GM12891 (cell line): Measurements from ENCODE around the gene TCF7L1.
"Not testable (repeated sequence)": the region's sequence is repeated elsewhere in the genome, so short reads cannot be mapped to it uniquely, and the experiment has no call there.

Source experiments
- DNase-seq: peaks from one replicate; pipeline ENCODE4 v3.0.0; 2011; ENCODE audit warnings: low spot score; ENCODE audit not compliant: insufficient read length
- FAIRE-seq: peaks from 2 replicates; lab custom pipeline; 2011; peaks lifted over from hg19 to GRCh38; lab: Jason Lieb, UNC
- PAX5 ChIP-seq: IDR thresholded peaks from 2 replicates; pipeline ENCODE4 v1.6.1; 2011; ENCODE audit warnings: low read length, moderate library complexity, mild to moderate bottlenecking; ENCODE audit not compliant: insufficient read depth, severe bottlenecking
- POLR2A ChIP-seq: IDR thresholded peaks from 2 replicates; pipeline ENCODE4 v1.6.1; 2011; ENCODE audit warnings: low read depth, low read length, control low read depth
- POLR2AphosphoS5 ChIP-seq: IDR thresholded peaks from 2 replicates; pipeline ENCODE4 v1.6.1; 2011; ENCODE audit warnings: low read depth, low read length, control low read depth
- POU2F2 ChIP-seq: IDR thresholded peaks from 2 replicates; pipeline ENCODE4 v1.6.1; 2011; ENCODE audit warnings: low read depth, mild to moderate bottlenecking, control low read depth, low read length, moderate library complexity
- SPI1 ChIP-seq: IDR thresholded peaks from 2 replicates; pipeline ENCODE4 v1.6.1; 2011; ENCODE audit warnings: low read depth, low read length, control low read depth
- TAF1 ChIP-seq: IDR thresholded peaks from 2 replicates; pipeline ENCODE4 v1.6.1; 2011; ENCODE audit warnings: low read depth, low read length, control low read depth

The TCF7L1 gene

GRCh38 chr2:85110991-85111560, 22.1 kb upstream of the TCF7L1 start:
- no peak for TF ChIP-seq TAF1
- no peak for TF ChIP-seq POLR2AphosphoS5
- no peak for TF ChIP-seq PAX5
- TF ChIP-seq SPI1: no peak
- TF ChIP-seq POLR2A: no peak
- TF ChIP-seq POU2F2: no peak
- DNase-seq (no peak), FAIRE-seq (no peak)

- DNase-seq: no peak
- no peak for TF ChIP-seq PAX5
- TF ChIP-seq POLR2A: no peak
- no peak for TF ChIP-seq TAF1
- no peak for TF ChIP-seq SPI1
- TF ChIP-seq POU2F2: no peak
- no peak for TF ChIP-seq POLR2AphosphoS5
- FAIRE-seq: no peak
Measured at GRCh38 chr2:85111819-85112281, 21.3 kb upstream of the TCF7L1 start.

DNA sequence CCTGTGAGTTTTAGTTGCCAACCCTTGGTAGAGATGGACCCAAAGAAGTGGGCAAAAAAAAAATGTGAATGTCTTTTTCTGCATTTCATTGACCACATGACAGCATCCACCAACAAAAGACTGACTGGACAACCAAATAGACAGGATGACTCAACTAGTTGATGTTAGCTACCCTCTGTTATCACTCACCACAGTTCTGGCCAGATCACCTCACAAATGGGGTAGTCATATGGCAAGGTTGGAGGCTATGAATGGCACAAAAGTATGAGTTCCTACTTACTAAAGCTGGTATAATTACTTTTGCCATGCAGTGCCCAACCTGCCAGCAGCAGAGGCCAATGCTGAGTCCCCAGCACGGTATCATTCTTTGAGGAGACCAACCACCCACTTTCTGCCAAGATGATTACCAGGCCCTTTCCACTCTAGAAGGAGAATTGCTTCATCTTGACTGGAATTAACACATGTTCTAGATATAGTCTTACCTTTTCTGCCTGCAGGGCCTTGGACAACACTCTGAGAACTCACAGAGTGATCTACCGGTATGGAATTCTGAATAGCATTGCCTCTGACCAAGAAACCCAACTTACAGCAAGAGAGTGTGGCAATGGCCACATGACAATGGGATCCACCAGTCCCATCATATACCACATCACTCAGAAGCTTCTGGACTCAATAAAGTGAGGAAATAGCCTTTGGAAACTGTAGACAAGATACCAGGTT, 20.1 kb upstream of the TCF7L1 start:
- FAIRE-seq (no peak), DNase-seq (no peak)
- TF ChIP-seq TAF1: no peak
- no peak for TF ChIP-seq SPI1
- TF ChIP-seq PAX5: no peak
- no peak for TF ChIP-seq POLR2AphosphoS5
- TF ChIP-seq POLR2A: no peak
- TF ChIP-seq POU2F2: no peak

DNA sequence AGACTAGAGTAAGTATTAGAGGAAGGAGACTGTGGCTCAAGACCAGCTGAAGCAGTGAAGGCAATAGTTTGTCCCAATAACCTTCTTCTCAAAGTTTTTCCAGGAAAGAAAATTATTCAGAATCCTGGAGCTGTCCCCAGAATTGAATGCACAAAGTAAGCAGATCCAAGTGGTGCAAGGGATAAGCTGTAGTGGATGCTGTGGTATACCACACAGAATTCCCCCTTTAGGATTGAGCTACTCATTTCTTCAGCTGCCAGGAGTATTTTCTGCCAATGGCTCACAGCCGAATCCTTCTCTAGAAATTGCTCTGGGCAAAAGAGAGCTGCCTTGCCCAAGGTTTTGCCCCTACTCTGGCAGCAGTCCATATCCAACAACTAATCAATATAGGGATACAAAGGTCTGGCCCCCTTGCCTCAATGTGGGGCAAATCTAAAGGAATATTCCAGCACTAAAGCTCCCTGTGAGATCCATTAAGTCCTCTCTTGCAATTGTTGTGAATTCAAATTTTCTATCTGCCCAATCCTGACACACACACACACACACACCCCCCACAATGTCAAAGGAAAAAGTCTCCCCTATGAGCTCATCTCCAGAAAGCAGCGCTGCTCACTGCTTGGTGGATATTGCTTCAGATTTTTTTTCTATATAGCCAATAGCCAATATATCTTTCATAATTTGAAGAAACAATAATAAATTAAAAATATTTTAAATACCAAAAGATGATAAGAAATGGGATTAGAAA, 18.4 kb upstream of the TCF7L1 start:
- TF ChIP-seq POLR2A (no peak), SPI1 (no peak), POU2F2 (no peak), POLR2AphosphoS5 (no peak), TAF1 (no peak), PAX5 (no peak)
- FAIRE-seq: no peak
- DNase-seq: no peak

DNA sequence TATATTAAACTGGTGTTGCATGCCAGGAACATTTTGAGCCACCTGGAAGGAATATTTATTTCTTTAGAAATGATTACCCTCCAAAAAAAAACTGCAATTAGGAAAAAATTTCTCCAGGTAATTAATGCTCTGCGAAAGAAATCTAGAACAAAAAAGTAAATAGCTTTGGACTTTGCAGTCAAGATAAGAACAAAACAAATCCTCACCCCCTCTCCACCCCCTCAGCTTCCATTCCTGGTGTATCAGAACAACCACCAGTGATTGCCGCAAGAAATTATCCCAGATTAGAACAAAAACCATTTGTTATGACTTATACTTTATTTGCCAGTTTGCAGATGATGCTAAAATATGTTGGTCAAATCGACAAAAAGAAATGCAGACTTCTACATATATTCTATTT, 17.0 kb upstream of the TCF7L1 start:
- no peak for DNase-seq
- FAIRE-seq: no peak
- TF ChIP-seq POLR2AphosphoS5: no peak

- FAIRE-seq (no peak), DNase-seq (no peak)
- TF ChIP-seq SPI1 (no peak), POLR2AphosphoS5 (no peak), POU2F2 (no peak), POLR2A (no peak), TAF1 (no peak), PAX5 (no peak)
Measured at GRCh38 chr2:85119900-85120299, 13.3 kb upstream of the TCF7L1 start.

DNA sequence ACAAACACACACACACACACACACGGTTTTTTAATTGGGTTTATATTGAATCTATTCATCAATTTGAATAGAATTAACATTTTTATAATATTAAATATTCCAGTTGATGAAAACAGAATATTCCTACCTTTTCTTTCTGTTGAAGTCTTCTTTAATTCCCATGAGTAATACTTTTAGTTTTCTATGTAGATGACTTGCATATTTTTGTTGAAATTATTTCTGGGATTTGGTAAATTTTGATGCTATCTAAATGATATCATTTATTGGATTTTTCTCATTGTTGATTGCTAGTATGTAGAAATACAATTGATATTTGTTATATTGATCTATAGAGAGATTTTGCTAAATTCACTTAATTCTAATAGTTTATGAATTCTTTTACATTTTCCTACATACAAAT, 12.8 kb upstream of the TCF7L1 start:
- TF ChIP-seq POLR2A: no peak
- TF ChIP-seq PAX5: no peak
- TF ChIP-seq POU2F2: no peak
- DNase-seq: no peak
- FAIRE-seq: no peak

DNA sequence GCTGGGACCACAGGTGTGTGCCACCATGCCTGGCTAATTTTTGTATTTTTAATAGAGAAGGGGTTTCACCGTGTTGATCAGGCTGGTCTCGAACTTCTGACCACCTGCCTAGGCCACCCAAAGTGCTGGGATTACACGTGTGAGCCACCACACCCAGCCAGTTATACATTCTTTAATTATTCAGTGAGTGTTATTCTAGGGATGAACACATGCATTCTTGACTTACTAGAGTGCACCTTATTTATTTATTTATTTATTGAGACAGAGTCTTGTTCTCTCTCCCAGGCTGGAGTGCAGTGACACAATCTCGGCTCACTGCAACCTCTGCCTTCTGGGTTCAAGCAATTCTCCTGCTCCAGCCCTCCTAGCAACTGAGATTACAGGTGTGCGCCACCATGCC, 6.7 kb upstream of the TCF7L1 start:
- not testable (repeated sequence) for DNase-seq, FAIRE-seq

DNA sequence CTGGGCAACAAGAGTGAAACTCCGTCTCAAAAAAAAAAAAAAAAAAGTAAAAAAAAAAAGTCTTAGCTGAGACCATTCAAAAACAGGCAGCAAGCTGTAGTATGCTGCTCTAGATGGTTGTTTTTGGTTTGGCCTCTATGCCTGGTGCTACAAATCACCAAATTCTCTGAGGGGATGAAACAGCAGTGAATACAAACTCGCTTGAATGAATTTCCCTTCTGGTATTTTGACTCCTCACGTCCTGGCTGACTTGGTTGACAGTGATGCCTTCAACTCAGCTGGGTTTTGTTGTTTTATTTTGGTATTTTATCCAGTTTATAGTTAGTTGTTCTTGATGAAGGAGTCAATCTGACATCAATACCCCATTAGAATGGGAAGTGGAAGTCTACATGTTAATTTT, 3.3 kb upstream of the TCF7L1 start:
- TF ChIP-seq POLR2A: no peak
- TF ChIP-seq POLR2AphosphoS5: no peak
- TF ChIP-seq POU2F2: no peak
- TF ChIP-seq PAX5: no peak
- TF ChIP-seq TAF1: no peak
- TF ChIP-seq SPI1: no peak
- FAIRE-seq: no peak
- no peak for DNase-seq

DNA sequence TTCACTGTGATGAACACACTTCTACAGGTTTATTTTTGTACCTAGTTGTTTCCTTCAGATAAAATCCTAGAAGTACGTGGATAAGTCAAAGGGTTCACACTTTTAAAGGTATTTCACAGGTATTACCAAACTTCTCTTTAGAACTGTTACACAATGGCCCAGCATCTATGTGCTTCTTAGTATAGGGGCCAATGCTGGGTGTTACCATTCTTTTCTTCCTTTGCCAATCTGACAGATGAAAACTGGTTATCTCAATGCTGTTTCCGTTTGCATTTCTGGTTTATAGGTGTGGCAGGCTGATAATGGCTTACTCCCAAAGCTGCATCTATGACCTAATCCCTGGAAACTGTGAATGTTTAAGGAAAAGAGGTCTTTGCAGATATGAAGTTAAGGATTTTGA, 2.8 kb upstream of the TCF7L1 start:
- TF ChIP-seq PAX5: no peak
- TF ChIP-seq POU2F2: no peak
- TF ChIP-seq POLR2AphosphoS5: no peak
- no peak for TF ChIP-seq POLR2A
- no peak for TF ChIP-seq SPI1
- TF ChIP-seq TAF1: no peak
- DNase-seq (no peak), FAIRE-seq (no peak)

- FAIRE-seq (no peak), DNase-seq (no peak)
- TF ChIP-seq PAX5 (no peak), TAF1 (no peak), POLR2AphosphoS5 (no peak), SPI1 (no peak), POLR2A (no peak), POU2F2 (no peak)
Measured at GRCh38 chr2:85131116-85131515, 2.1 kb upstream of the TCF7L1 start.
